Measurements from ENCODE around the gene CCDC146.
"Not testable (repeated sequence)": the region's sequence is repeated elsewhere in the genome, so short reads cannot be mapped to it uniquely, and the experiment has no call there.

Gene CCDC146, protein sequence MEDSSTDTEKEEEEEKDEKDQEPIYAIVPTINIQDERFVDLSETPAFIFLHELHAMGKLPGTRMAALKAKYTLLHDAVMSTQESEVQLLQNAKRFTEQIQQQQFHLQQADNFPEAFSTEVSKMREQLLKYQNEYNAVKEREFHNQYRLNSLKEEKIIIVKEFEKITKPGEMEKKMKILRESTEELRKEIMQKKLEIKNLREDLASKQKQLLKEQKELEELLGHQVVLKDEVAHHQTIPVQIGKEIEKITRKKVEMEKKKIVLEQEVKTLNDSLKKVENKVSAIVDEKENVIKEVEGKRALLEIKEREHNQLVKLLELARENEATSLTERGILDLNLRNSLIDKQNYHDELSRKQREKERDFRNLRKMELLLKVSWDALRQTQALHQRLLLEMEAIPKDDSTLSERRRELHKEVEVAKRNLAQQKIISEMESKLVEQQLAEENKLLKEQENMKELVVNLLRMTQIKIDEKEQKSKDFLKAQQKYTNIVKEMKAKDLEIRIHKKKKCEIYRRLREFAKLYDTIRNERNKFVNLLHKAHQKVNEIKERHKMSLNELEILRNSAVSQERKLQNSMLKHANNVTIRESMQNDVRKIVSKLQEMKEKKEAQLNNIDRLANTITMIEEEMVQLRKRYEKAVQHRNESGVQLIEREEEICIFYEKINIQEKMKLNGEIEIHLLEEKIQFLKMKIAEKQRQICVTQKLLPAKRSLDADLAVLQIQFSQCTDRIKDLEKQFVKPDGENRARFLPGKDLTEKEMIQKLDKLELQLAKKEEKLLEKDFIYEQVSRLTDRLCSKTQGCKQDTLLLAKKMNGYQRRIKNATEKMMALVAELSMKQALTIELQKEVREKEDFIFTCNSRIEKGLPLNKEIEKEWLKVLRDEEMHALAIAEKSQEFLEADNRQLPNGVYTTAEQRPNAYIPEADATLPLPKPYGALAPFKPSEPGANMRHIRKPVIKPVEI

DNA sequence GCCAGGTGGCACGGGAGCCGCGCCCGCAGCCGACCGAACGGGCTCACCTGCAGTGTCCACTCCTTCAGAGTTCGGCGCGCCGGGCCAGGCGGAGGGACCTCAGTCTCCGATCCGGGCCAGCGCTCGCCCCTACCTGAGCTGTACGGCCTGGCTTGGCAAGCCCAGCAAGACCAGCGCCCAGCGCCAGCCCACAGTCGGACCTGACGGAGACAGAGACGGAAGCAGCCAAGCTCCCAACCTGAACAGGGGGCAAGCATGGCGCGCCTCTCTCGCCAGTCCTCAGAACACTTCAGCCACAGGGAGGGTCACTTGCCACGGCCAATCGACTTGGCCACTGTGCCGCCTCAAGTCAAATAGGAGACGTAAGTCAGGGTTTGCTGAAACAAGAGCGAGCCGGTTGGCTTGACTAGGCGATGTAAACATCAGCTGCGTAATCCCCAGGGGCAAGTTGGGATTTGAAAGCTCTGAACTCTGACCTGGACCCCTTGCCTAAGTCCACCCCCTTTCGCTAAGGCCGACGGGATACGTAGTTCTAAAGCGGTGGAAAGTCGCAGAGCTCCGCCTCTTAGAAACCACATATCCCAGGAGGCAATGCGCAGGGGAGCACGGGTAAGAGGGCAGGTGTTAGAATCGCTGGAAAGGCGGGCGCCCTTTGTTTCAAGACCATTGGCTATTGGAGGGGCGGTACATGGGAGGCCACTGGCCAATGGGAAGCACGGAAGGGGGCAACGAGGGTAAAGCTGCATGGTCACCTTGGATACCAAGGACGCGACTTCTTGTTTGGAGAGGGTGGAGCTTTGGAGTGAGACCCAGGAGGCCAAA lies at the start of gene CCDC146:
CCDC146 (plus strand) TSS at position 756 of the 822 bp plus-strand sequence. CDS start 45,054 bp downstream, outside the sequence.
- DNase-seq: peak; percentile 91 to 93

DNA sequence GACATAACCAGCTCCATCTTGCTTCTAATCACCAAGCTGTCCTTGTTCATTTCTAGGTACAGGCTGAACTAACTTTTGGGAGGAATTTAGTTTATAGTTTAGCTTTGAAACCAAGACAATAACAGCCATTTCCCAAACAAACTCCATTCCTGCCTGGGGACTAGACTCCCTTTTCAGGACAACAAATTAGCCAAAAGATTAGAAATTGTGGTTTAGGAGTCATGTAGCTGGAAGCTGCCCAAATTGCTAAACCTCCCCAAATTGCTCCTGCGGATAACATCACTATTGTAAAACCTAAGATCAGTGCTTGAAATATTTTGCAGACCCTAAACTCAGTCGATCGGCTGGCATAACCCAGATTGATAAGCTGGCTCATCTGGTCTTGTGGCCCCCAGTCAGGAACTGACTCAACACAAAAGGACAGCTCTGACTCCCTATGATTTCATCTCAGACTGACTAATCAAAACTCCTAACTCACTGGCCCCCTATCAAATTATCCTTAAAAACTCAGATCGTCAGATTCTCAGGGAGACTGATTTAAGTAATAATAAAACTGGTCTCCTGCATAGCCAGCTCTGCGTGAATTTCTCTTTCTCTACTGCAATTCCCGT lies 47.5 kb upstream of the CCDC146 start:
- not testable (repeated sequence) for DNase-seq

DNA sequence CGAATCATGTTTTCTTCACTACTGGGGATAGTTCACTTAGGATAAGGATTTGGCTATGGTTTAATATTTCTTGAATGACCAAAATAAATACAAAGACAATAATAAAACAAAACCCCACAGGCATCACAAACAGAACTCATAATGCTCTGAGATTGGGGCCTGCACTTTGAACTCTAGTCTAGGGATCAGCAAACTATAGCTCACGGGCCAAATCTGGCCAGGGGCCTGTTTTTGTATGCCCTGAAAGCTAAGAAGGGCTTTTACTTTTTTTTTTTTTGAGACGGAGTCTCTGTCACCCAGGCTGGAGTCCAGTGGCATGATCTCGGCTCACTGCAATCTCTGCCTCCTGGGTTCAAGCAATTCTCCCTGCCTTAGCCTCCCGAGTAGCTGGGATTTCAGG lies 45.4 kb upstream of the CCDC146 start:
- DNase-seq: not testable (repeated sequence)

DNA sequence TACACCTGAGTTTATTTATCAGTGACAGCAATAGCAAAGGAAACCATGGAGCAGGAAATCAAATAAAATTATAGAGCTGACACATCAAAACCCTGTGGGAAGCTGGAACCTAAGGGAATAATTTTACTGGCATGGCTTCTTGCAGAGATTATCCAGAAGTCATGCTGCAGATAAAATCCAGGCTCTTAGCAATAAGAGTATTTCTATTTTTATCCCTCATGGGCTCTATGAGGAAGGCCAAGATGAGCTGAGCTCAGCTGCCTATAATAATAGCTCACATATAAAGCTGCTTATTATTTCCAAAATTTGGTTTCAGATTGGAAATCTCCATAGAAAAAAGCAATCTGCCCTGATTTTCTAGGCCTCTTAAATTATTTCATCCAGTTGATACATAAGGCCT lies 43.3 kb upstream of the CCDC146 start:
- DNase-seq: not testable (repeated sequence)

DNA sequence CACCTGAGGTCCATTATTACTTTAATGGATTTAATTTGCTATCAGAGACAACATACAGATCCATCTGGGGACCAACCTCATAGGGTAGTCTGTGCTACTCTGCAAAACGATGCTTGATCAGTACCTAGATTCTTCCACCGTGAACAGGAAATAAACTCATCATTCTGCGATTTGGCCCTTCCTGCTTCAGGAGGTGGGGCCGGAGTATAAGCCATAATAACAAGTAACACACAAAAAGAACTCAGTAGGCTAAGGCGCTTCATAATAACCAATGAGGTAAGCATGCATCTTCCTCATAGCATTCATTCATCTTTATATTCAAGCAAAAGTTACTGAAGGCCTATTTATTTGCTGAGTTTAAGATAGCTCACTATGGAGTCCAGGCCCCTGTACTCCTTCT lies 42.8 kb upstream of the CCDC146 start:
- not testable (repeated sequence) for DNase-seq

DNA sequence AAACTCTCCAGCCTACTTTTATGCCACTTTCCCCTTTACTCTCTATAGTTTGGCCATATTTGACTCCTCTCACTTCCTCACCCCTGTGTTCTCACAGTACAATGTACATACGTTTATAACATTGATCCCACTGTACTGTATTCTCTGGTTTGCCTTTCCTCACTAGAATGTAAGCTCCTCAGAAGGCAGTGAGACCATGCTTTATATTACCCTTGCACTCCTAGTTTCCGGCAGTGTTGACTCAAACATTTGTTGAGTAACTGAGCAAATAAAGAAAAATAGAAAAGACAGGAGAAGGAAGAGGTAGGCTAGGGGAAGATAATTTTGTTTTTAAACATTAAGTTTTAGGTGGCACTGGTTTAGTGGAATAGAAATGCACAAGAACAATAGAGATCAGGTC lies 42.2 kb upstream of the CCDC146 start:
- DNase-seq: not testable (repeated sequence)

DNA sequence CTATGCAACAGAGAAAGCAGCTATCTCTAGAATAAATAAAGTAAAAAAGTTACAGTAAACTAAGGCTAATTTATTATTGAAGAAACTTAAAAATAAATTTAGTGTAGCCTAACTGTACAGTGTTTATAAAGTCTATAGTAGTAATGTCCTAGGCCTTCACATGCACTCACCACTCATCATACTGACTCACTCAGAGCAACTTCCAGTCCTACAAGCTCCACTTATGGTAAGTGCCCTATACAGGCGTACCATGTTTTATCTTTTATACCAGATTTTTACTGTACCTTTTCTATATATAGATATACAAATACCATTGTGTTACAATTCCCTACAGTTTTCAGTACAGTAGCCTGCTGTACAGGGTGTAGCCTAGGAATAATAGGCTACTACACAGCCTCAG lies 40.2 kb upstream of the CCDC146 start:
- not testable (repeated sequence) for DNase-seq

DNA sequence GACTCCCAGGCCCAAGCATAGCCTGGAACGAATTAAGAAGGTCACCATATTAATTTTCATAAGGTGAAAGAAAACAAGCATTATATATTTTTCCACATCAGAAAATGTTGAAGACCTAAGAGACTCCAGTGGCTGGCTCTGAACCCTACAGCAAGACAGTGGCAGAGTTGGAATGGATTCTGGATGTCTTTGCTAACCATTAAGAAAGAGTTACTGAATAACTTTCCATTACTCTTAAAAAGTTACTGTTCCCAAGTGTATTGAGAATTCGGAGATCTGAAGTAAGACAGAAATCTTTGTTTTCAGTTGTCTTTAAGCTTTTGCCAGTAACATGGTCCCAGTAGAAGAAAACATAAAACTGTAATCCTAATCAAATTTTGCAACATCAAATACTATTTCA lies 30.1 kb upstream of the CCDC146 start:
- DNase-seq: not testable (repeated sequence)

DNA sequence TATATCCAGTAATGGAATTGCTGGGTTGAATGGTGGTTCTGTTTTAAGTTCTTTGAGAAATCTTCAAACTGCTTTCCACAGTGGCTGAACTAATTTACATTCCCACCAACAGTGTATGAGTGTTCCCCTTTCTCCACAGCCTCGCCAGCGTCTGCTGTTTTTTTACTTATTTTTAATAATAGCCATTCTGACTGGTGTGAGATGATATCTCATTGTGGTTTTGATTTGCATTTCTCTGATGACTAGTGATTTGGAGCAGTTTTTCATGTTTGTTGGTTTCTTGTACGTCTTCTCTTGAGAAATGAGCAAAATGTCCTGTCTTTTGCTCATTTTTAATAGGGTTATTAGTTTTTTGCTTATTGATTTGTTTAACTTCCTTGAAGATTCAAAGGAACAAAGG lies 21.9 kb upstream of the CCDC146 start:
- not testable (repeated sequence) for DNase-seq

DNA sequence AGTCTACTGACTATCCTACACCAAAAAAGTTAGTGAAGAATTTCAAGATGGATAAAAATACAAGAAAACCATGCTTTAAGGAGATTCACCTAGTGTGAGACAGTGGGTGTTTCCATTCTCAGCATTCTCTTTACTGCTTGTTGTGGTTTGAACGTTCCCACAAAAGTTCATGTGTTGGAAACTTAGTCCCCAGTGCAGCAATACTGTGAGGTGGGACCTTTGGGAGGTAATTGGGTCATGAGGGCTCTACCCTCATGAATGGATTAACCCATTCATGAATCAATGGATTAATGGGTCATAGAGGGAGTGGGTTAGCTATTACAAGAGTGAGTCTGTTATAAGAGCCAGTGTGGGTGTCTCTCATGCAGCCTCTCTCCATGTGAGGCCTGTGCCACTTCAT lies 21.2 kb upstream of the CCDC146 start:
- DNase-seq: not testable (repeated sequence)

DNA sequence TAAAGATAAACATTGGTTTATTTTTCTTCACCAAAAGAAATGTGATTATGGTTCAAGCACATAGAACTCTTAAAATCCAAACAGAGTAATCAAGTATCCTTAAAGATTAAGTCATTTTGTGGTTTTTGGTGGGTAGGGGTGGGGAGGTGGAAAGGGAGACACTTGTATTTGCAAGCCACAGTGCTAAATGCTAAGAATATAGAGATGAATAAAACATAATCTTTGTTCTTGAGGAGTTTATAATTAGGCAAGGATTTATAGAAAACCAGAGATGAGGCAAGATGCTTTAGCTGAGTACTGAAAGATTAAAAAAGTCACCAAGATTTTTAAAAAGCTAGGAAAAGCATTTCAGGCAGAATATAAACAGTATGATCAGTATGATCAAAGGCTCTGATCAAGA lies 19.7 kb upstream of the CCDC146 start:
- DNase-seq: not testable (repeated sequence)

DNA sequence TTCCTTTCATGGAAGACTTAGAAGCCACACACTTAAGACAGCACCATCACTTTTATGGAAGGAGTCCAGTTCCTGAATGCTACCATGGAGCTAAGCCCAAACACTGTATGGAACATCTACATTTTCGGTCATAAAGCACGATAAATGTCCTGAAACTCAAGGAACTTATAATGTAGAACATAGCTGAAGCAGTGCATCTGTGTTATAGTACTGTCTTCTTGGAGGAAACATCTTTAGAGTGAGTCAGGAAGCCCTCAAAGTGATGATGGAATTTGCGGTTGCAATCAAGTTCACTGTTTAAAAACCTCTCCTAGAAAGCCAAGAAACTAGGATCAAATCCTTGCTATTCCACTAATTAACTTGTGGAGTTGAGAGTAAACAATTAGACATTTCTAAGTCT lies 16.5 kb upstream of the CCDC146 start:
- not testable (repeated sequence) for DNase-seq

DNA sequence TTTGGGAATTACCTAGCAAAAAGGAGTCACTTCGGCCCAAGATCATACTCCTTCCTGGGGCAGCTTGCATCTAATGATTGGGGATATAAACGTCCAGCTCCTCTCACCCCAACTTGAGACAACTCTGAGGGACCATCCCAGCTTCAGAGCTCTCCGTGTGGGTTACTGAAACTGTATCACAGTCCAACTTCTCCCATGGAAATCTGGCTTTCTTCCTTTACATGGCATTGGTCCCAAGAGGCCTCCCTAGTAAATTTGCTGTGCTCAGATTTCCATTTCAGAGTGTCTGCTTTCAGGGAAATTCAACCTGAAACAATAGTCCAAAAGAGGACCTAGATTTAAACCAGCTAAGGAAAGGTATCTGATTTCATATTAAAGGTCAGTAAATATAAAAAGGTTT lies 14.8 kb upstream of the CCDC146 start:
- not testable (repeated sequence) for DNase-seq

DNA sequence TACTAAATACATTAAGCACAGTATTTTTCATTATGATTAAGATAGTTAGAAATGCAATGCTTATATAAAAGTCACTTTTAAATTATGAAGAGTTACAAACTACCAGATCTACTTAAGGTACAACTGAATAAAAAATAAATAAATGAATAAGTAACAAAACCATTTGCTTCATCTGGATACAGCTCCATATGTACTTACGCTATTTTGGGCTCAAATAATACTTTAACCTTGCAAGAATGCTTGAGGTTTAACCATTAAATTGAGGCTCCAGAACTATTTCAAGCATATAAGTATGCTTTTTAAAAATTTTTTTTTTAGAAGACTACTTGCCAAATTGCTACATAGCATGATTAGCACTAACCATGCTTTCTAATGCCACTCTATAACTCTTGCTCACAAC lies 14.1 kb upstream of the CCDC146 start:
- not testable (repeated sequence) for DNase-seq

DNA sequence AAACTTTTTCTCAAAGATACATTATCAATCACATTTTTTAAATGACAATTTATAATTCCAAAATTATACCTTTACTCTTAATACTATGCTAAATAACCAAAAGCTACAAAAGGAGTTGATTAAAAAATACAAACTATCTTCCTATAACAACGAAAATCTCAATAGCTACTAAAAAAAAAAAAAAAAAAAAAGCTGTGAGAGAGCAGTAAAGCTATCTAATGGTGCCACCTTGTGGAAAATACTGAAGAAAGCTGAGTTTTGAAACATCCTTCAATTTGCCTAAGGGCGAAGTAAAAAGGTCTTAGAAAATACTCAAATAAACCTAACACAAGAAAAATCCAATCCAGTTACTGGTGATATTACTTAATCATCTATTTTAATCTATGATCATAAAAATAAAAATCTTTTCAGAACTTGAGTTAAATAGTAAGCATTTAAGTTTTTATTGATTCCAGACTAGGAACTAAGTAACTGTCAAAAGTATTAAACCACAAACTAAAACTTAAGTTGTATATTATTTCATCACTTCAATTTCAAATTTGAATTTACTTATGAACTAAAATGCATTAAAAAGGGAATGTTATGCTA lies 9.6 kb upstream of the CCDC146 start:
- DNase-seq: not testable (repeated sequence)

DNA sequence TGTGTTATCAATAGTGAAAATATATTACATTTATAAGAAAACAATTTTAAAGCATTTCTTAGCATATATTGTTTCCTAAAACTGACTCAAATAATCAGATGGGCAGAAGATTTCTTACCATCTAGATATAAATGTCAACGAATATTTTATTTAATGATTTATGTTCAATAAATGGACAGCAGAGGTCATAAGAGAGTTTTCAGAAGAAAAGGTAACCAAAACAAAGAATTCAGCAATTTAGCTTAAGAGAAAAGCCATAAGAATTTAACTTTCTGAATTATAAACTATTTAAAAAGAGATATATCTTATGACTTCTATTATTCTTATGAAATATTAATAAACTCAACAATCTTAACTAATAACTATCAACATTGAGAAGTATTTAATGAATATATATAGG lies 3.1 kb downstream of the CCDC146 start:
- not testable (repeated sequence) for DNase-seq

DNA sequence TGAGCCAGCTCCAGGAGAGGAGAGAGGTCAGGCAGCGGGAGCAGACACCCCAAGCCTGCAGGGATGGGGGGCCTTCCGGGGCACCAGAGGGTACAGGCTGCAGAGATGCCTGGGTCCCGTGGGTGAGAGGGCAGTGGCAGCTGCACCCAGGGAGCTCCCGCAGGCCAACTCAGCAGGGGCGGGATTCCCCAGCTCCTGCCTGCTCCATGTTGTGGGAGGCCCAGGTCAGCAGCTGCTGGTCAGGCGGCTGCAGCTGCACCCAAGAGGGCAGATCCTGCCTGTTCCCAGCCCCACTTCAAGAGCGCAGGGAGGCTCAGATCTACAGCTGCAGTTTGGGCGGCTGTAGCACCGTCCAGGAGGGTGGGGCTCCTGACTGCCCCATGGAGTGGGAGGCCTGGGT lies 4.6 kb downstream of the CCDC146 start:
- not testable (repeated sequence) for DNase-seq

DNA sequence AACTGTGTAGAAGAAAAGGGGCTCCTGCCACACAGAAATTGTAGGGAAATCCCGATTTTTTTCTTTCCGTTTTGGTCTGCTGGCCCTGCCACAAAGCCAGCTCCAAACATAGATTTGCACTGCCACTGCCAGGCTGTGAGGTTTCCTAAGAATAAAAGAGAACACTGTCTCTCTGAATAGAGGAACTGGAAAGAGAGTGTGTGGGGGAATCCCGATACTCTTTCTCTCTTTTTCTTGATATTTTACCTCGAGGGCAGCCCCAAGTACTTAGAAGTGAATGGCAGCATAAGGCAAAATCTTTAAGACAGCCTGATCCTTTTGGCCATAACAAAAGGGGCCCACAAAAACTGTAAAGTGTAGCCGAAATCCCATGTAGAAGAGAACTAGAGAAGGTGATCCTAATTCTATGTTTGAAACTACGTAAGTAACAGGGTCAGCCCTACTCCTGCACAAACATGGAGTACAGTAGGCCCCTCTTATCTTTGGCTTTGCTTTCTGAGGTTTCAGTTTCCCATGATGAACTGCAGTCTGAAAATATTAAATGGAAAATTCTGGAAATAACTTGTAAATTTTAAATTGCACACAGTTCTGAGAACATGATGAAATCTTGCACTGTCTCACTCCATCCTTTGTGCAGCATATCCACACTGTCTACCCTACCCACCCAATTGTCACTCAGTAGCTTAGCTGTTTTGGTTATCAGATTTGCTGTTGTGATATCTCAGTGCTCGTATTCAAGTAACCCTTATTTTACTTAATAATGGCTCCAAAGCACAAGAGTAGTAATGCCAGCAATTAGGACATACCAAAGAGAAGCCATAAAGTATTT lies 6.4 kb downstream of the CCDC146 start:
- DNase-seq: not testable (repeated sequence)

DNA sequence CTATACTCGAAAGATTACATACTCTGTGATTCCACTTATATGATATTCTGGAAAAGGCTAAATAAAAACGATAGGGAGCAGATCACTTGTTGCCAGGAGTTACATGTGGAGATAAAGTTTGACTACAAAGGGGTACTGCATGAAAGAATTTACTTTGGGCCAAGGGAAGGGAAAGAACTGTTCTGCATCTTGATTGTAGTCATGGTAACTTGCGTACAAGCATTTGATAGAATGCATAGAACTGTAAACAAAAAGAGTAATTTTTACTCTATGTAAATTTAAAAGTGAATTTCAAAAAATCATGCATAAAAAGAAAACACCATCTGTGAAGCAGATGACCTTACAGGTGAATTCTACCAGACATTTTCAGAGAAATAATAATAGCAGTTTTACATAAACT lies 9.4 kb downstream of the CCDC146 start:
- DNase-seq: not testable (repeated sequence)

DNA sequence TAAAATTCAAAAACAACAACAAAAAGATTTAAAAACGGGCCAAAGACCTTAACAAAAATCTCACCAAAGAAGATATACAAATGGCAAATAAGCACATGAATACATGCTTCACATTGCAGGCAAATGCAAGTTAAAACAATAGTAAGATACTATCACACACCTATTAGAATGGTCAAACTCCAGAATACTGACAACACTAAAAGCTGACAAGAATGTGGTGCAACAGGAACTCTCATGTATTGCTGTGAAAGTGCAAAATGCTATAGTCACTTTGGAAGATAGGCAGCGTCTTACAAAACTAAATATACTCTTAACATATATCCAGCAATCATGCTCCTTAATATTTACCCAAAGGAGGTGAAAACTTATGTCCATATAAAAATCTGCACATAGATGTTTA lies 16.3 kb downstream of the CCDC146 start:
- not testable (repeated sequence) for DNase-seq

DNA sequence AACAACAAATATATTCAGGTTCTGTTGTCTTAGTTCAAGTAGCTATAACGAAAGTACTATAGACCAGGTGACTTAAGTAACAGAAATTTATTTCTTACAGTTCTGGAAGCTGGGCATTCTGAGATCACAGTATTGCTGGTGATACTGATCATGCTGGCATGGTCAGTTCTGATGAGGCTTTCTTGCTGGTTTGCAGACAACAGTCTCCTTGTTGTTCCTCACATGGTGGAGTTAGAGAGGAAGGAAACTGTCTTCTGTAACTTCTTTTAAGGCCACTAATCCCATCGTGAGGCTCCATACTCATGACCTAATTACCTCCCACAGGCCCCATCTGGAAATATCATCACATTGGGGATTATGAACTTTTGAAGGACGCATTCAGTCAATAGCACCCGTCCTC lies 17.9 kb downstream of the CCDC146 start:
- not testable (repeated sequence) for DNase-seq

All from stimulated activated CD4-positive, alpha-beta T cell treated with anti-CD3 and anti-CD28 coated beads, Interleukin-2, amount 100 ng/mL, for 24 hours (primary cell).